ENCODE results near the gene ESYT2.

- no peak for TF ChIP-seq CTCF (conservative IDR thresholded peaks at IDR 0.05)
- no peak for TF ChIP-seq EZH2 (IDR thresholded peaks at IDR 0.05; ENCODE audit: low read depth)
Measured at GRCh38 chr7:158695056-158695455, 134.3 kb downstream of the ESYT2 start.
